ENCODE data around the gene MTHFSD.

DNA sequence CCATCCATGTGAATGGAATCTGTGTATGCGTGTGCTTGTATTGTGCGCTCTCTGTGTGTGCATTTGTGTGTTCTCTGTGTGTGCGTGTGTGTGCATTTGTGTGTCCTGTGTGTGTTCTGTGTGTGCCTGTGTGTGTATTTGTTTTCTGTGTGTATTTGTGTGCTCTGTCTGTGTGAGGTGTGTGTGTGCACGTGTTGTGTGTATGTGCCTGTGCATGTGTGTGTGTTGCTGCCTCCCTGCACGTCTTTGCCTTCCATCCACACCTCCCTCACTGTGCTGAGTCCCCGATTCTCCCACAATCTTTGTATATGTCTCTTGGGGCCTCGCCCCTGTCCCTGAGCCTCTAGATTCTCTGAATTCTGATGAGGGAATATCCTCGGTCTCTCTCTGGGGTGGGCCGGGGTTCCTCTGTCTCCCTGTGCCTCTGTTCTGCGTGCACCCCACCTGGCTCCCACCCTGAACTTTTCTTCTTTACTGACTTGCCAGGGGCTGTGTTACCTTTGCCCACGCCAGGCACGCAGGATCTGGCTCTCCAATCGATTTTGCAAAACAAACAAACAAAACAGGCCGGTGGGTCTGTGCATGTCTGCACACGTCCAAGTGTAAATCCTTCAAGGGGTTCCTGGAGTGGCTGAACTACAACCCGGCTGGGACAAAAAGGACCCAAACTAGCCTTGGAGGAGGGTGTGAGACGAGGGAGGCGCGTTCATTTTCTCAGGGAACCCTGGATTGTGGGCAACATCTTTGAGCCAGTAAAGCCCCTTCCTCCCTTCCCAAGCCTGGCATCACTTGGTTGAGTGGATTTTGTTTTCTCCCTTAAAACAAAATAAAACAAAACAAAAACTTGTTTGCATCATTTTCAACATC lies 52.8 kb downstream of the MTHFSD start:
- TF ChIP-seq, protein P1, sequence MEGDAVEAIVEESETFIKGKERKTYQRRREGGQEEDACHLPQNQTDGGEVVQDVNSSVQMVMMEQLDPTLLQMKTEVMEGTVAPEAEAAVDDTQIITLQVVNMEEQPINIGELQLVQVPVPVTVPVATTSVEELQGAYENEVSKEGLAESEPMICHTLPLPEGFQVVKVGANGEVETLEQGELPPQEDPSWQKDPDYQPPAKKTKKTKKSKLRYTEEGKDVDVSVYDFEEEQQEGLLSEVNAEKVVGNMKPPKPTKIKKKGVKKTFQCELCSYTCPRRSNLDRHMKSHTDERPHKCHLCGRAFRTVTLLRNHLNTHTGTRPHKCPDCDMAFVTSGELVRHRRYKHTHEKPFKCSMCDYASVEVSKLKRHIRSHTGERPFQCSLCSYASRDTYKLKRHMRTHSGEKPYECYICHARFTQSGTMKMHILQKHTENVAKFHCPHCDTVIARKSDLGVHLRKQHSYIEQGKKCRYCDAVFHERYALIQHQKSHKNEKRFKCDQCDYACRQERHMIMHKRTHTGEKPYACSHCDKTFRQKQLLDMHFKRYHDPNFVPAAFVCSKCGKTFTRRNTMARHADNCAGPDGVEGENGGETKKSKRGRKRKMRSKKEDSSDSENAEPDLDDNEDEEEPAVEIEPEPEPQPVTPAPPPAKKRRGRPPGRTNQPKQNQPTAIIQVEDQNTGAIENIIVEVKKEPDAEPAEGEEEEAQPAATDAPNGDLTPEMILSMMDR (IDR thresholded peaks at IDR 0.05; ENCODE audit: poor library complexity), result no peak
- no peak for TF ChIP-seq EZH2 (IDR thresholded peaks at IDR 0.05; ENCODE audit: borderline replicate concordance)
- TF ChIP-seq EZH2phosphoT487 (IDR thresholded peaks at IDR 0.05; ENCODE audit: low read depth, severe bottlenecking, unreplicated experiment), result peak; percentile 19
